OCI-LY1 (cell line): ENCODE data around the gene KAT6B.

Source experiments
- EZH2 ChIP-seq: fragments of 200-600 bp; sonication (generic), shearing (Covaris generic); IDR thresholded peaks from 2 replicates; pipeline ENCODE4 v1.8.0; 2017; ENCODE audit warnings: borderline replicate concordance, mixed run types, mild to moderate bottlenecking, antibody characterized with exemption, low read length, moderate library complexity, mixed read lengths
- TF ChIP-seq, protein P1 (sequence below): fragments of 200-600 bp; sonication (generic), shearing (Covaris generic); IDR thresholded peaks from 2 replicates; pipeline ENCODE4 v1.5.1; 2017; ENCODE audit warnings: mild to moderate bottlenecking, antibody characterized with exemption, low read length, moderate library complexity, mixed read lengths

DNA sequence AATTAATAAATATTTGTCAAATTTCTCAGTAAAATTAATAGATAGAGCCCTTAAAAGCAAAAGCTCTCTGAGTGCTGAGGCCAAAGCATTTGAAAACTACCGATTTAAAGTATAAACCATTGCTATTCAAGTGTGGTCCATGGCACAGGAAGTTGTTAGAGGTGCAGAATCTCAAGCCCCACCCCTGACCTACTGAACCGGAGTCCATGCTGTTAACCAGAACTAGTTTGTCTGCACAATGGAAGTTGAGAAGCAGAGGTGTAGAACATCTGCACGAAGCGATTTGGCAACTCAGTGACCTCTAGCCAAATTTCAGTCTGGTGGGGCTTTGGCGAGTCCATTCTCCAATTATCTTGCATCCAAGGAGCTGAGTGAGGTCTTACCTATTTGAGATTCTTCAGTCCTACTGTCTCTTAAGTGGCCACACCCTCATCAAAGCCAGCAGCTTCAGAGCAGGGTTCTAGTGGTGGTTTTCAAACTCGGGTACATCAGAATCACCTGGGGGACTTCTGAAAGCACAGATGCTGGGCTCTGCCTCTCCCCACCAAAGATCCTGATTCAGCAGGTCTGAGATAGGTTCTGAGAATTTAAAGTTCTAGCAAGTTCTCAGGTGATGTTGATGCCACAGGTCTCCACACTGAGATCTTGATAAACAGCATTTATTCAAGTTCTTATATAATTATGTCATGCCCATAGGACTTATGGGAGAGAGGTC, 188.3 kb downstream of the KAT6B start:
- TF ChIP-seq, protein P1, sequence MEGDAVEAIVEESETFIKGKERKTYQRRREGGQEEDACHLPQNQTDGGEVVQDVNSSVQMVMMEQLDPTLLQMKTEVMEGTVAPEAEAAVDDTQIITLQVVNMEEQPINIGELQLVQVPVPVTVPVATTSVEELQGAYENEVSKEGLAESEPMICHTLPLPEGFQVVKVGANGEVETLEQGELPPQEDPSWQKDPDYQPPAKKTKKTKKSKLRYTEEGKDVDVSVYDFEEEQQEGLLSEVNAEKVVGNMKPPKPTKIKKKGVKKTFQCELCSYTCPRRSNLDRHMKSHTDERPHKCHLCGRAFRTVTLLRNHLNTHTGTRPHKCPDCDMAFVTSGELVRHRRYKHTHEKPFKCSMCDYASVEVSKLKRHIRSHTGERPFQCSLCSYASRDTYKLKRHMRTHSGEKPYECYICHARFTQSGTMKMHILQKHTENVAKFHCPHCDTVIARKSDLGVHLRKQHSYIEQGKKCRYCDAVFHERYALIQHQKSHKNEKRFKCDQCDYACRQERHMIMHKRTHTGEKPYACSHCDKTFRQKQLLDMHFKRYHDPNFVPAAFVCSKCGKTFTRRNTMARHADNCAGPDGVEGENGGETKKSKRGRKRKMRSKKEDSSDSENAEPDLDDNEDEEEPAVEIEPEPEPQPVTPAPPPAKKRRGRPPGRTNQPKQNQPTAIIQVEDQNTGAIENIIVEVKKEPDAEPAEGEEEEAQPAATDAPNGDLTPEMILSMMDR: no peak
- TF ChIP-seq EZH2: no peak
